ENCODE data around the gene KRTAP5-10. TPM values are rescaled to one million over a fixed set of nuclear protein-coding genes. Genes with fewer than 3 reads are reported as not detected.
"Not testable (repeated sequence)": the region's sequence is repeated elsewhere in the genome, so short reads cannot be mapped to it uniquely, and the experiment has no call there.

The KRTAP5-10 gene
- polyA plus RNA-seq, 1 of the 3 experiments (the other 2 are of a cell fraction) = not detected

GRCh38 chr11:71608272-71608671, 42.9 kb downstream of the KRTAP5-10 start:
- 42% methylated on average over 2 of the region's 21 CpGs for WGBS (ENCODE audit: low lambda C conversion rate)
- H2AFZ ChIP-seq (ENCODE audit: low read depth); CTCF ChIA-PET; POLR2A ChIA-PET; H3K27ac ChIP-seq (ENCODE audit: low read depth in 2 of 2, low read length in 1 of 2); H3K27me3 ChIP-seq (ENCODE audit: insufficient read depth); H4K20me1 ChIP-seq (ENCODE audit: insufficient read depth); H3K9me3 ChIP-seq; H3K9ac ChIP-seq; H3K9me2 ChIP-seq; H3K4me2 ChIP-seq; H3K4me3 ChIP-seq (ENCODE audit: low read depth in 2 of 2, low read length in 1 of 2); H3K79me2 ChIP-seq (ENCODE audit: insufficient read depth); H3K36me3 ChIP-seq (replicated peaks in 1 of 2; ENCODE audit: control insufficient read depth in 1 of 2, insufficient read depth in 2 of 2, low read length in 1 of 2); H3K4me1 ChIP-seq (ENCODE audit: control insufficient read depth in 1 of 2, insufficient read depth in 2 of 2, low read depth in 1 of 2, low read length in 1 of 2); DNase-seq; H3F3A ChIP-seq (replicated peaks; ENCODE audit: insufficient read depth): not testable (repeated sequence)

GRCh38 chr11:71611218-71611910, 46.0 kb downstream of the KRTAP5-10 start:
- H2AFZ ChIP-seq (ENCODE audit: low read depth); H3K4me3 ChIP-seq (ENCODE audit: low read depth in 2 of 2, low read length in 1 of 2); H3F3A ChIP-seq (replicated peaks; ENCODE audit: insufficient read depth); H3K9me3 ChIP-seq; POLR2A ChIA-PET; H4K20me1 ChIP-seq (ENCODE audit: insufficient read depth); H3K27me3 ChIP-seq (ENCODE audit: insufficient read depth); H3K36me3 ChIP-seq (replicated peaks in 1 of 2; ENCODE audit: control insufficient read depth in 1 of 2, insufficient read depth in 2 of 2, low read length in 1 of 2); DNase-seq; H3K4me1 ChIP-seq (ENCODE audit: control insufficient read depth in 1 of 2, insufficient read depth in 2 of 2, low read depth in 1 of 2, low read length in 1 of 2); H3K9me2 ChIP-seq; H3K9ac ChIP-seq; H3K79me2 ChIP-seq (ENCODE audit: insufficient read depth); H3K4me2 ChIP-seq; H3K27ac ChIP-seq (ENCODE audit: low read depth in 2 of 2, low read length in 1 of 2): not testable (repeated sequence)
- WGBS (ENCODE audit: low lambda C conversion rate) = 60% methylated on average over 21 of the region's 21 CpGs
- CTCF ChIA-PET = interaction anchor here (0.8 kb wide), 1 partner anchor 31 kb away, joined by 3 read pairs; no protein-coding TSS in a partner anchor

- H3K79me2 ChIP-seq (ENCODE audit: insufficient read depth); H3K27ac ChIP-seq (ENCODE audit: low read depth in 2 of 2, low read length in 1 of 2); H3K4me1 ChIP-seq (ENCODE audit: control insufficient read depth in 1 of 2, insufficient read depth in 2 of 2, low read depth in 1 of 2, low read length in 1 of 2); H2AFZ ChIP-seq (ENCODE audit: low read depth); H3K27me3 ChIP-seq (ENCODE audit: insufficient read depth); H3K36me3 ChIP-seq (replicated peaks in 1 of 2; ENCODE audit: control insufficient read depth in 1 of 2, insufficient read depth in 2 of 2, low read length in 1 of 2); H4K20me1 ChIP-seq (ENCODE audit: insufficient read depth); H3K9ac ChIP-seq; H3F3A ChIP-seq (replicated peaks; ENCODE audit: insufficient read depth); H3K4me3 ChIP-seq (ENCODE audit: low read depth in 2 of 2, low read length in 1 of 2); H3K9me2 ChIP-seq; H3K9me3 ChIP-seq; H3K4me2 ChIP-seq; DNase-seq; CTCF ChIA-PET; POLR2A ChIA-PET: not testable (repeated sequence)
- WGBS (ENCODE audit: low lambda C conversion rate) = 55% methylated on average over 4 of the region's 7 CpGs
These were observed 48.6 kb downstream of the KRTAP5-10 start for GRCh38 chr11:71613931-71614330.

GRCh38 chr11:71614366-71614917, 49.1 kb downstream of the KRTAP5-10 start:
- H2AFZ ChIP-seq (ENCODE audit: low read depth); H4K20me1 ChIP-seq (ENCODE audit: insufficient read depth); POLR2A ChIA-PET; H3K4me1 ChIP-seq (ENCODE audit: control insufficient read depth in 1 of 2, insufficient read depth in 2 of 2, low read depth in 1 of 2, low read length in 1 of 2); H3K4me3 ChIP-seq (ENCODE audit: low read depth in 2 of 2, low read length in 1 of 2); DNase-seq; H3K9ac ChIP-seq; H3K79me2 ChIP-seq (ENCODE audit: insufficient read depth); H3K9me3 ChIP-seq; H3K9me2 ChIP-seq; H3K36me3 ChIP-seq (replicated peaks in 1 of 2; ENCODE audit: control insufficient read depth in 1 of 2, insufficient read depth in 2 of 2, low read length in 1 of 2); CTCF ChIA-PET; H3K27me3 ChIP-seq (ENCODE audit: insufficient read depth); H3K27ac ChIP-seq (ENCODE audit: low read depth in 2 of 2, low read length in 1 of 2); H3F3A ChIP-seq (replicated peaks; ENCODE audit: insufficient read depth); H3K4me2 ChIP-seq: not testable (repeated sequence)
- WGBS (ENCODE audit: low lambda C conversion rate) = 48% methylated on average over 15 of the region's 15 CpGs

- DNase-seq; H3K4me2 ChIP-seq; H3K9ac ChIP-seq; H4K20me1 ChIP-seq (ENCODE audit: insufficient read depth); H3K9me3 ChIP-seq; H3K36me3 ChIP-seq (replicated peaks in 1 of 2; ENCODE audit: control insufficient read depth in 1 of 2, insufficient read depth in 2 of 2, low read length in 1 of 2); H2AFZ ChIP-seq (ENCODE audit: low read depth); H3K79me2 ChIP-seq (ENCODE audit: insufficient read depth); H3K27me3 ChIP-seq (ENCODE audit: insufficient read depth); H3F3A ChIP-seq (replicated peaks; ENCODE audit: insufficient read depth); H3K27ac ChIP-seq (ENCODE audit: low read depth in 2 of 2, low read length in 1 of 2); H3K9me2 ChIP-seq; H3K4me3 ChIP-seq (ENCODE audit: low read depth in 2 of 2, low read length in 1 of 2); CTCF ChIA-PET; POLR2A ChIA-PET; H3K4me1 ChIP-seq (ENCODE audit: control insufficient read depth in 1 of 2, insufficient read depth in 2 of 2, low read depth in 1 of 2, low read length in 1 of 2): not testable (repeated sequence)
- 60% methylated on average over 6 of the region's 12 CpGs for WGBS (ENCODE audit: low lambda C conversion rate)
These were observed 49.6 kb downstream of the KRTAP5-10 start for GRCh38 chr11:71615003-71615402.

Data from SK-N-SH (cell line).